HL-60/S4 treated with retinoic acid at 250 ng/mL for 4 days and 3 days (cell line): Measurements from ENCODE around the gene SF1.

Experiments used
- in situ Hi-C: fragments of 300-500 bp; cut with MboI; formaldehyde crosslinking; loops from 2 replicates; pipeline ENCODE4 v1.7.0; 2022; ENCODE audit warnings: low sequenced_read_pairs

SF1 gene

GRCh38 chr11:64762674-64763525 is 15.4 kb downstream of the SF1 start:
- in situ Hi-C loops, result no loop called here

DNA sequence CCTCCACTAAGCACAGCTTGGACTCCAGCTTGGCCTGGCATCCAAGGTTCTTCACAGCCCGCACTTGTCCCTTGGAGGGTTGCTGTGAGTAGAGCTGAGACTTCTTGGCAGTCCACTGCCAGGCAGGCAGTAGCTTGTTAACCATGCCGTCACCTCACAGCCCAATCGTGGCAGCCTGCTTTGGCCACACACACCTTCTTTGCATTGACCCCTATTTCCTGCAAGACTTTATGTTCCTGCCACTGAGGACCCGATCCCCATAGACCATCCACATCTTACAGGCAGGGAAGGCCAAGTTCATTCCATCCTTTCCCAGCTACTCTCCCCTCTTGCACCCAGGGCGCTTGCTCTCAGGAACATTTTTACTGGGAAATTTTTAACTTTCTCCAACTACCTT is 16.1 kb downstream of the SF1 start:
- in situ Hi-C loops, result no loop called here

DNA sequence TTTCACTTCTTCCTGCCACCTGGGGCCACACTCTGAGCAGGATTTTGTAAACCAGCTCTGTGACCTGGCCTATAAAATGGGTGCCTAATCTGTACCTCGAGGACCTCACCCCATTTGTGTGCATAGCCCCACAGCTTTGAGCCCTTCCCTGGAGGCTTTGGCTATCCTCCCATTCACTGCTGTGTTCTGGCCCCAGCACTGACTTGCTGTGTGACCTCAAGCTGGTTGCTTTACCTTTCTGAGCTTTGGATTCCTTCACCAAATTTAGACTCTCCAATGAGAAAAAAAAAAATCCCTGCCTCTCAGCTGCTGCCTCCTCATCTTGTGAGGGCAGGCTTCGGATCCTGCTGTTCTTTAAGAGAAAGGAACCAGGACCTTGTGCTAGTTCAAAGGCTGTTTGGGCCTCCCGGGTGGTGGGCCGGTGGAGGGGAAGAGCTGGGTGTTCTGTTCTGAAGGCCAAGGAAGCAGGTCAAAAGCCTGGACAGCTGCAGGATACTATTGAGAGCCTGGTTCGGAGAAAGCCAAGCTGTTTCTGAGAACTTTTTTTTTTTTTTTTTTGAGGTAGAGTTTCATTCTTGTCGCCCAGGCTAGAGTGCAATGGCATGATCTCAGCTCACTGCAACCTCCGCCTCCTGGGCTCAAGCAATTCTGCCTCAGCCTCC is 17.5 kb downstream of the SF1 start:
- in situ Hi-C loops, result no loop called here

DNA sequence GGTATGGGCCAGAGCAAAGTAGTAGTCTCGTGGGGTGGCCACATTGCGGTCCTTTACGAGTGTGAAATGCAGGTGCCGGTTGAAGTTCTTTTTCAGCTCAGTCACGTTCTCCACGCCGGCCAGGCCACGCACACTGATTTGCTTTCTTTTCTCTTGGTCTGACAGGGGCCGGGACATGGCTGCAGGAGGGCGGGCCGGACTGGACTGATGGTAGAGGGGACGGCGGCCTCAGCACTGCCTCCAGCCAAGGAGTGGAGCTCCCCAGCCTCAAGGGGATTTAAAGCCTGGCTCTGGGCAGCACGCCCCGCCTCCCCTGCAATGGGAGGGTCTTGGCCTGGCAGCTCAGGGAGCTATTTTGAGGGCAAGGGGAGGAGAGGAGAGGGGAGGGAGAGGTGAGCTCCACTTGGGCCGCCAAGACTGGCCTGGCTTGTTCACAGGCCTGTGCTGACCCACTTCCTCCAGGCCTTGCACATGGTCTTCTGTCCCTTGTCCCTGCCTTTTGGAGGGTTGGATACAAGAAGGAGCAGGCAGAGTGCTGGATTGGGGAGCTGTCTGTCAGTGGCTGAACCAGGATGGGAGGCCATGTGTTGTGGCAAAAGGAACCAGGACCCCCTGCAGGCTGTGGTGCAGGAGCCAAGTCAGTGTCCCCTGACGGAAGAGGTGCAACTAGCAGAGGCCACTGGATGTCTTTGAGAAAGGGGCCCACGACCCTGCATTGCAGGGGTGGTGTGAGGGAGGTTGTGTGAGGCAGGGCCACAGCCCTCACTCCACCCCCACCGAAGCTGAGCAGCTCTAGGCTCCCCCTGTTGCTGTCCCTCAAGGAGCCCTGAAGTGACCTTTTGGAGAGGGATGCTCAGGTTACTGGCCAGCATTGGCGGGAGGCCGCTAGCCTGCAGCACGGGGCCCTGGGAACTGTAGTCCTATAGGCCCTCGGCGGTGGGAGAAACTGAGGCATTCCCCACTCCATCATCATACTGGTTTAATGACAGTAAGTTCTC is 18.3 kb downstream of the SF1 start, which contains the start of gene PYGM:
PYGM (minus strand) TSS at position 253 of the 998 bp plus-strand sequence; CDS start at position 177, 76 bp downstream.
- in situ Hi-C loops, result no loop called here

DNA sequence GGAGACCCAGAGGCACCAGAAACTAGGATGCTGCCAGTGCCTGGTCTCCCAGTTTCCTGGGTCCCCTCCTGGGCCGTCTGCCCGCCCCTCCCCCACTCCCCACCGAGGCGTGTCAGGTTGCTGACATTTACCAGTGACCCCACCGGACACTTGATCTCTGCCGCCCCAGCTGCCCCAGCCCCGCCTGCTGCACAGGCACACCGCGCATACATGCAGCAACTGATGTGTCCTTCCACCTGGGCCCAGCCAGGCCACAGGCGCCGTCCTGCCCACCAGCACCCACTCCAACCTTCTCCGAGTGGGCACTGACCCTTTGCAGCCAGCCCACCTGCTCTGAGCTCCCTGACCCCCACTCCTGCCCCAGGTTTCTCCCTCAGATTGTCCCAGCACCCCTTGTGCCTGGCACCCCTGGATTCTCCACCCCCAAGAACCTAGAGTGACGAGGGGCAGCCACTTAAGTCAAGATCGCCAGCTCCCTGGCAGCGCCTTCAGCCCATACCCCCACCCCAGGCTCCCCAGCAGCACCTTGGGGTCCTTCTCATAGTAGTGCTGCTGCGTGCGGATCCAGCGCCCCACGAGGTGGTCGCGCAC is 19.1 kb downstream of the SF1 start:
- in situ Hi-C loops, result no loop called here

- in situ Hi-C loops, result no loop called here
These were observed 19.8 kb downstream of the SF1 start for GRCh38 chr11:64758330-64759079.

DNA sequence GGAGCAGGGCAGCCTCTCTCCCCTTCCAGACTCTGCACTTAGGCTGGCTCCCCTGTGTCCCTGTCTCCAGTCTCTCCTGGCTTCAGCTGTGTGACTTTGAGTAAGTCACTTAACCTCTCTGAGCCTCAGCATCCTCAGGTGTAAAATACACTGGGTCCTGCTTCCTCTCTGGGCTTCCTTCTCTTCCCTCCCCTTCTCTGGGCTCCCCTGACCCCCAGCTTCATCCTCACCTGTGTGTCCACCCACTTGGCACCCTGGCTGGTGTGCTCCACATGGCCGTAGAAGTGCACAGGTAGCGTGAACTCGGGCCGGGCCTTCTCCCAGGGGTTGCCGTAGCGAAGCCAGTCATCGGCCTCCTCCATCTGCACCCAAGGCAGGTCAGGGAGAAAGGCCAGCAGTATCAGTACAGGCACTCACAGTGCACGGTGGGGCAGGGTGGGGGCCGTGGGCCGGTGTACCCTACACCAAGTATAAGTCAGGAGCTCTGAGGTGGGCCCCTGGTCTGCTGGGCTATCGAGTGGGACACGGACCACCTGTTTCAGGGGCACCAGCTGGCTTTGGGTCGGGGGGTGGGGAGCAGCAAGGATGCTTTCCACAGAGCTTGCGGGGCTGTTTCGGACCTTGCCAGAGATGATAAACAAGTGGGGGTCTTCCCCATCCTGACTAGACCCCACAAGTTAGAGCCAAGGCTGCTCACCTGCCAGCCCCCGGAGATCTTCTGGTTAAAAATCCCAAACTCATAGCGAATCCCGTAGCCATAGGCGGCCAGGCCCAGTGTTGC is 20.6 kb downstream of the SF1 start:
- in situ Hi-C loops, result no loop called here

- in situ Hi-C loops, result no loop called here
These were observed 22.5 kb downstream of the SF1 start for GRCh38 chr11:64755681-64756361.

- in situ Hi-C loops, result no loop called here
These were observed 23.3 kb downstream of the SF1 start for GRCh38 chr11:64754919-64755662.

DNA sequence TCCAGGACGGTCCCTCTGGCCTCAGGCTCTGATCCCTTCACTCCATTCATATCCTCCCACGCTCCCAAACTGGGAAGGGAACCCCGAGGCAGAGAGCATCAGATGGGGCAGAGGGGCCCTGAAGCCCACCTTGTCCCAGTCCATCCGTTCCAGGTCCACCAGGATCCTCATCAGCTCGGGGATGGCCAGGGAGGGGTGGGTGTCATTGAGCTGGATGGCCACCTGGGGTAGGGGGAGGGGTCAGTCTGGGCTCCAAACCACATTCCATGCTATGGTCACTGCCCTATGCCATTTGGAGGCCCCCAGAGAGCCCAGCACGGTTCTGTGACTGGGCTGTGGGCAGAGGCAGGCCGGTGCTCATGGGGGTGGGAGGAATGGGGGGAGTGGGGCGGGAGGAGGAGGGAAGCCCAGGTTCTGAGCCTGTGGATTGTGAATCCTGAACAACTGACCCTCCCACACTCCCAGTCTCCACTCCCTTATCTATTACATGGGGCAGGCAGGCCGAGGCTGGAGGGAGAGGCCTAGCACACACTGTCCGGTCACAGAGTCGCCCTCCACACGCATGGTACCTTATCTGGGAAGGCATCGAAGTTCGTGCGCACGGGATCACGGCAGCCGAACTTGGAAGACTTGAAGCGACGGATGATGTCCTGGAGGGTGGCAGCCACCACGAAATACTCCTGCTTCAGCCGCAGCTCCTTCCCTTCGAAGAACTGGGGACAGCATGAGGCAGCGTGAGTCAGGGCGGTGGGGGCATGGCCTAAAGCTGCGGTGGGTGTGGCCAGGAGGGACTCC is 24.0 kb downstream of the SF1 start:
- in situ Hi-C loops, result no loop called here

GRCh38 chr11:64753380-64754123 is 24.8 kb downstream of the SF1 start:
- in situ Hi-C loops, result no loop called here

GRCh38 chr11:64753019-64753379 is 25.3 kb downstream of the SF1 start:
- in situ Hi-C loops, result no loop called here

DNA sequence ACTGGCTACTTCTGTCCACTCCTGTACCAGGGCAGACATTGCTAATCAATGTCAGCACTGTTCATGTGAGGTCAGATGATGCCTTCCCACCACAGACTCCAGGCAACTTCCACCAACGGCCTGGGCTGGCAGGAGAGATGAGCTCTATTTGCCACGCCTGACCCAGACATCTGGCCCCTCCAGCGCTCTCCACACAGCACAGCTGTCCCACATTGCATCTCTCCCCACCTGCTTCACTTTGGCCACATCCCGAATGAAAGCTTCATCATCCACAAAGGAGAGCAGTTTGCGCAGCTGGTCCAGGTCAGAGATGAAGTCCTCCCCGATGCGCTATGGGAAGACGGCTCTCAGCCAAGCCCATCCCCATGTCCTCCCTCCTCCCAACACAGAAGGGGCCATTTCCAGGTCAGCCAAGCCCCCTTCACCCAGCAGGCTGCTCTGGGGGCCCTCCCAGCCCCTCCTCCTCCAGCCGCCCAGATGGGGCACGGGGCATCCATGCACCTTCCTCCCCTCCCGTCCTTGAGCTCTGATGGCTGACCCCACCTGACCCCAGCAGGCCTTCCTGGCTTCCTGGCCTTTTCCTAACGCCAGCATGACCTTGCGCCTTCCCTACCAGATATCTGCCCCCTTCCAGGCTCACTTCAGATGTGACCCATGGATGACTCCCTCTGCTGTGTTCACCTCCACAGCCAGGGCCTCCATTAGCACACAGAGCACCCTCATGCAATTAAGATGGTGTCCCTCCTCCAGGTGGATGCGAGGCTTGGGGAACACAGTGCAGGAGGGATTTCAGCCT is 26.0 kb downstream of the SF1 start:
- in situ Hi-C loops, result no loop called here

DNA sequence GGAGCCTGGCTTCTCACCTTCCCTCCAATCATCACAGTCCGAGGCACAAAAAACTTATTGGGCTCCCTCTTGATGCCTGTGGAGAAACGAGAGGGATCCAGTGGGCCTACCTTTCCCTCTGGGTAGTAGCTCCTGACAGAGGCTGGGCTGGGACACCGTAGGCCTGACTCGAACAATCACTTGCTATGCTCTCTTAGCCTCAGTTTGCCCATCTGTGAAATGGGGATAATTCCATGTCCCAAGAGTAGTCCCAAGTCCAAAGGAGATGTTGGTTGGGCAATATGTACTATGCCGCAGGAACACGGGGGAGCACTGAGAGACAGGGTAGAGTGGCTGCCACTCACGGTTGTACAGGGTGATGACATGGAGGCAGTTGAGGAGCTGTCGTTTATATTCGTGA is 26.8 kb downstream of the SF1 start:
- in situ Hi-C loops, result no loop called here

GRCh38 chr11:64751136-64751535 is 27.2 kb downstream of the SF1 start:
- in situ Hi-C loops, result no loop called here
